Measurements from ENCODE around the gene COL28A1.

DNA sequence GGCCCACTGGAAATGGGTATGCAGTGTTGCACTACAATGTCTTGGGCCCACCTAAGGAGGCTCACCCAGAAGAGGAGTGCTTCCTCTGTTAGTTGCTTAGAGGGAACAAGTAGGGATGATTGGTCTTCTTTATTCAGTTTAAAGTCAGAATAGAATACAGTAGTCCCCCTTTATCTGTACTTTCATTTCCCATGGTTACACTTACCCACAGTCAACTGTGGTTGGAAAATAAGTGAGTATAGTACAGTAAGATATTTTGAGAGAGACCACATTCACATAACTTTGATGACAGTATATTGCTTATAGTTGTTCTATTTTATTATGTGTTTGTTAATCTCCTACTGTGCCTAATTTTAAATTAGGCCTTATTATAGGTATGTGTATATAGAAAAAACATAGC lies 151.4 kb downstream of the COL28A1 start:
- TF ChIP-seq, protein P1, sequence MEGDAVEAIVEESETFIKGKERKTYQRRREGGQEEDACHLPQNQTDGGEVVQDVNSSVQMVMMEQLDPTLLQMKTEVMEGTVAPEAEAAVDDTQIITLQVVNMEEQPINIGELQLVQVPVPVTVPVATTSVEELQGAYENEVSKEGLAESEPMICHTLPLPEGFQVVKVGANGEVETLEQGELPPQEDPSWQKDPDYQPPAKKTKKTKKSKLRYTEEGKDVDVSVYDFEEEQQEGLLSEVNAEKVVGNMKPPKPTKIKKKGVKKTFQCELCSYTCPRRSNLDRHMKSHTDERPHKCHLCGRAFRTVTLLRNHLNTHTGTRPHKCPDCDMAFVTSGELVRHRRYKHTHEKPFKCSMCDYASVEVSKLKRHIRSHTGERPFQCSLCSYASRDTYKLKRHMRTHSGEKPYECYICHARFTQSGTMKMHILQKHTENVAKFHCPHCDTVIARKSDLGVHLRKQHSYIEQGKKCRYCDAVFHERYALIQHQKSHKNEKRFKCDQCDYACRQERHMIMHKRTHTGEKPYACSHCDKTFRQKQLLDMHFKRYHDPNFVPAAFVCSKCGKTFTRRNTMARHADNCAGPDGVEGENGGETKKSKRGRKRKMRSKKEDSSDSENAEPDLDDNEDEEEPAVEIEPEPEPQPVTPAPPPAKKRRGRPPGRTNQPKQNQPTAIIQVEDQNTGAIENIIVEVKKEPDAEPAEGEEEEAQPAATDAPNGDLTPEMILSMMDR (IDR thresholded peaks at IDR 0.05) = no peak
- no peak for TF ChIP-seq POLR2A (IDR thresholded peaks at IDR 0.05)

All from lower leg skin (tissue), 3 donors.